HG02623 (cell line): Measurements from ENCODE around the gene ADGRA1.

Experiments
- ATAC-seq: cut with Tn5 transposase; IDR thresholded peaks from one replicate; pipeline ENCODE4 v1.9.1; 2021; ENCODE audit warnings: moderate library complexity; ENCODE audit not compliant: unreplicated experiment

ADGRA1 gene

GRCh38 chr10:133056001-133056400, 31.7 kb upstream of the ADGRA1 start:
- no peak for ATAC-seq

- no peak for ATAC-seq
Measured at GRCh38 chr10:133056651-133057178, 31.0 kb upstream of the ADGRA1 start.

- no peak for ATAC-seq
Measured at GRCh38 chr10:133058331-133059092, 29.2 kb upstream of the ADGRA1 start.

- ATAC-seq = no peak
Measured at GRCh38 chr10:133059093-133059470, 28.6 kb upstream of the ADGRA1 start.

- no peak for ATAC-seq
Measured at GRCh38 chr10:133059571-133059970, 28.2 kb upstream of the ADGRA1 start.

- ATAC-seq = no peak
Measured at GRCh38 chr10:133060022-133060421, 27.7 kb upstream of the ADGRA1 start.

- no peak for ATAC-seq
Measured at GRCh38 chr10:133060466-133060865, 27.3 kb upstream of the ADGRA1 start.

- no peak for ATAC-seq
Measured at GRCh38 chr10:133060881-133061280, 26.8 kb upstream of the ADGRA1 start.

- ATAC-seq = no peak
Measured at GRCh38 chr10:133061296-133062038, 26.3 kb upstream of the ADGRA1 start.

- no peak for ATAC-seq
Measured at GRCh38 chr10:133062085-133062484, 25.6 kb upstream of the ADGRA1 start.

GRCh38 chr10:133062635-133063034, 25.1 kb upstream of the ADGRA1 start:
- ATAC-seq = no peak

GRCh38 chr10:133067149-133068105, 20.3 kb upstream of the ADGRA1 start:
- ATAC-seq = no peak

- no peak for ATAC-seq
Measured at GRCh38 chr10:133068111-133069032, 19.4 kb upstream of the ADGRA1 start.

- no peak for ATAC-seq
Measured at GRCh38 chr10:133069033-133069525, 18.6 kb upstream of the ADGRA1 start.

- no peak for ATAC-seq
Measured at GRCh38 chr10:133070405-133070804, 17.3 kb upstream of the ADGRA1 start.

- no peak for ATAC-seq
Measured at GRCh38 chr10:133070810-133071209, 16.9 kb upstream of the ADGRA1 start.

GRCh38 chr10:133071733-133072132, 16.0 kb upstream of the ADGRA1 start:
- ATAC-seq = no peak

- no peak for ATAC-seq
Measured at GRCh38 chr10:133072196-133072595, 15.5 kb upstream of the ADGRA1 start.

GRCh38 chr10:133072720-133073390, 14.9 kb upstream of the ADGRA1 start:
- no peak for ATAC-seq
